ENCODE measurements around the gene CCDC63.

GRCh38 chr12:110908377-110909152, 61.8 kb downstream of the CCDC63 start:
- TF ChIP-seq POLR2A (IDR thresholded peaks at IDR 0.05) (no peak), CTCF (IDR thresholded peaks at IDR 0.05) (no peak), POLR2AphosphoS5 (IDR thresholded peaks at IDR 0.05) (no peak)

Measured in breast epithelium (tissue), 3 donors.